Keratinocyte (primary cell): Measurements from ENCODE around the gene C16orf92. TPM values are rescaled to one million over a fixed set of nuclear protein-coding genes. Genes with fewer than 3 reads are reported as not detected.
A peak's percentile ranks its signal among the peaks of the same experiment; 100 is the strongest.

Source experiments
- DNase-seq: peaks from one replicate; pipeline ENCODE4 v3.0.0-alpha.2; 2011; ENCODE audit warnings: low read depth, missing footprints, low spot score
- FAIRE-seq: peaks from 2 replicates; lab custom pipeline; 2011; peaks lifted over from hg19 to GRCh38; lab: Jason Lieb, UNC
- H2AFZ ChIP-seq: 2 replicates; pipeline ENCODE4 v1.6.0; 2012; ENCODE audit warnings: low read length, control low read depth, inconsistent platforms; ENCODE audit not compliant: control insufficient read depth
- H3K27ac ChIP-seq: 2 replicates; pipeline ENCODE4 v1.5.1; 2011; ENCODE audit warnings: low read length; ENCODE audit not compliant: control insufficient read depth, insufficient read depth
- H3K27me3 ChIP-seq: 3 replicates; pipeline ENCODE4 v1.6.0; 2011; ENCODE audit warnings: low read length; ENCODE audit not compliant: control insufficient read depth, insufficient read depth; ENCODE audit errors: extremely low read depth
- H3K36me3 ChIP-seq, 2 experiments: 2 replicates in 1 of 2; 3 replicates in 1 of 2; pipeline ENCODE4 v1.5.1; 2011; ENCODE audit warnings: low read length in 2 of 2, mild to moderate bottlenecking in 1 of 2; ENCODE audit not compliant: control insufficient read depth in 2 of 2, insufficient read depth in 2 of 2; ENCODE audit errors: extremely low read depth in 1 of 2
- H3K4me1 ChIP-seq: 3 replicates; pipeline ENCODE4 v1.5.1; 2011; ENCODE audit warnings: low read length; ENCODE audit not compliant: control insufficient read depth, insufficient read depth; ENCODE audit errors: extremely low read depth
- H3K4me2 ChIP-seq: 3 replicates; pipeline ENCODE4 v1.6.0; 2011; ENCODE audit warnings: low read depth, low read length; ENCODE audit not compliant: control insufficient read depth, insufficient read depth; ENCODE audit errors: extremely low read depth
- H3K4me3 ChIP-seq, 3 experiments: fragments of 200-600 bp in 1 of 3; sonication (generic) in 1 of 3; 2 replicates in 2 of 3; 3 replicates in 1 of 3; pipeline ENCODE4 v1.5.1; 2011 to 2016; ENCODE audit warnings: low read length in 3 of 3, mild to moderate bottlenecking in 3 of 3, control low read depth in 2 of 3, inconsistent platforms in 1 of 3, low read depth in 1 of 3, mixed read lengths in 1 of 3, mixed run types in 1 of 3, moderate library complexity in 1 of 3; ENCODE audit not compliant: control insufficient read depth in 2 of 3, insufficient read depth in 2 of 3; ENCODE audit errors: extremely low read depth in 1 of 3
- H3K79me2 ChIP-seq: 2 replicates; pipeline ENCODE4 v1.6.0; 2012; ENCODE audit warnings: low read length; ENCODE audit not compliant: control insufficient read depth, insufficient read depth
- H3K9ac ChIP-seq: 3 replicates; pipeline ENCODE4 v1.6.0; 2011; ENCODE audit warnings: low read length; ENCODE audit not compliant: control insufficient read depth, insufficient read depth; ENCODE audit errors: extremely low read depth
- H3K9me1 ChIP-seq: 3 replicates; pipeline ENCODE4 v1.6.0; 2011; ENCODE audit warnings: low read length; ENCODE audit not compliant: control insufficient read depth, insufficient read depth; ENCODE audit errors: extremely low read depth
- H3K9me3 ChIP-seq: 2 replicates; pipeline ENCODE4 v1.5.1; 2012; ENCODE audit warnings: low read depth, low read length; ENCODE audit not compliant: control insufficient read depth
- H4K20me1 ChIP-seq: 3 replicates; pipeline ENCODE4 v1.6.0; 2011; ENCODE audit warnings: low read length; ENCODE audit not compliant: control insufficient read depth, insufficient read depth; ENCODE audit errors: extremely low read depth
- CTCF ChIP-seq, 3 experiments: IDR thresholded peaks in 1 of 3; conservative IDR thresholded peaks in 1 of 3; optimal IDR thresholded peaks in 1 of 3; 2 replicates in 2 of 3; 3 replicates in 1 of 3; pipeline versions ENCODE3 to v1.5.1; 2011; ENCODE audit warnings: low read length in 3 of 3, mild to moderate bottlenecking in 3 of 3, moderate library complexity in 2 of 3, control low read depth in 1 of 3, inconsistent platforms in 1 of 3; ENCODE audit not compliant: insufficient read depth in 2 of 3; ENCODE audit errors: extremely low read depth in 1 of 3
- EZH2 ChIP-seq: IDR thresholded peaks from one replicate; pipeline ENCODE4 v1.6.1; 2012; ENCODE audit warnings: inconsistent platforms, mild to moderate bottlenecking, low read length, moderate library complexity
- dilution Hi-C: fragments of 300-500 bp; cut with MboI; formaldehyde crosslinking; loops from one replicate; pipeline ENCODE4 v1.7.0; 2020; ENCODE audit warnings: low sequenced_read_pairs; ENCODE audit not compliant: extremely low pct_ligation_motif_present
- polyA plus RNA-seq, 5 experiments: library from polyadenylated mRNA; depleted of rRNA in 3 of 5; stranded (reverse) in 3 of 5; stranded (forward) in 1 of 5; unstranded in 1 of 5; fragments of >200 nt; gene quantifications; 1 replicate in 1 of 5; 2 replicates in 3 of 5; 3 replicates in 1 of 5; pipeline versions ENCODE4 v1.2.1 to v1.2.3, GENCODE V29; 2011 to 2012; ENCODE audit warnings: missing spikeins in 2 of 5, low read depth in 1 of 5, low replicate concordance in 1 of 5

The C16orf92 gene
- polyA plus RNA-seq, 1 donor (not counting 4 experiments of a cell fraction or from before 2014, with no cell fraction given), result not detected

- Histone ChIP-seq H2AFZ (no peak overlapping the region), H3K9me1 (no peaks in the 10 kb centered on the region), H4K20me1 (no peaks in the 10 kb centered on the region), H3K9ac (no peak overlapping the region), H3K4me1 (peaks cover 21% of the 10 kb centered on the region), H3K36me3 (no peaks in the 10 kb centered on the region), H3K4me3 (no peak overlapping the region), H3K9me3 (no peaks in the 10 kb centered on the region), H3K4me2 (no peak overlapping the region), H3K27ac (no peak overlapping the region), H3K79me2 (peaks cover 2% of the 10 kb centered on the region), H3K27me3 (no peaks in the 10 kb centered on the region)
- dilution Hi-C loops, result no loop called here
- DNase-seq (no peak), FAIRE-seq (no peak)
- TF ChIP-seq CTCF (optimal IDR thresholded peaks at IDR 0.05 in 1 of 3, IDR thresholded peaks at IDR 0.05 in 1 of 3, conservative IDR thresholded peaks at IDR 0.05 in 1 of 3; ENCODE audit: extremely low read depth in 1 of 3, insufficient read depth in 2 of 3, low read length in 3 of 3), result no peak
- no peak for TF ChIP-seq EZH2
Observed at GRCh38 chr16:30049871-30050270, 26.9 kb downstream of the C16orf92 start.

- no peaks in the 10 kb centered on the region for H3K27me3 ChIP-seq
- H3K9ac ChIP-seq, result no peak overlapping the region
- H3K36me3 ChIP-seq, result no peaks in the 10 kb centered on the region
- no peak for DNase-seq
- H3K79me2 ChIP-seq, result peaks cover 2% of the 10 kb centered on the region
- H4K20me1 ChIP-seq, result no peaks in the 10 kb centered on the region
- no peak overlapping the region for H3K4me2 ChIP-seq
- no peak for TF ChIP-seq CTCF (optimal IDR thresholded peaks at IDR 0.05 in 1 of 3, IDR thresholded peaks at IDR 0.05 in 1 of 3, conservative IDR thresholded peaks at IDR 0.05 in 1 of 3; ENCODE audit: extremely low read depth in 1 of 3, insufficient read depth in 2 of 3, low read length in 3 of 3)
- TF ChIP-seq EZH2, result no peak
- peak overlapping the region; percentile 5 for H2AFZ ChIP-seq
- H3K4me1 ChIP-seq, result peaks cover 30% of the 10 kb centered on the region
- FAIRE-seq, result no peak
- no peaks in the 10 kb centered on the region for H3K9me1 ChIP-seq
- dilution Hi-C loops, result no loop called here
- no peaks in the 10 kb centered on the region for H3K9me3 ChIP-seq
- no peak overlapping the region for H3K4me3 ChIP-seq
- no peak overlapping the region for H3K27ac ChIP-seq
Observed at GRCh38 chr16:30051518-30051917, 28.5 kb downstream of the C16orf92 start.
